ENCODE data around the gene AHRR. TPM values are rescaled to one million over a fixed set of nuclear protein-coding genes. Genes with fewer than 3 reads are reported as not detected.

The AHRR gene
- total RNA-seq, 1 donor from 2014 or later: 11.3 TPM

- no peaks in the 10 kb centered on the region for H3K27me3 ChIP-seq
- TF ChIP-seq CTCF (IDR thresholded peaks at IDR 0.05): no peak
- no peak overlapping the region for H3K4me3 ChIP-seq
- intact Hi-C loops (cut with DNase I): no loop called here
- H3K4me1 ChIP-seq: peaks cover 3% of the 10 kb centered on the region
- H3K36me3 ChIP-seq: no peaks in the 10 kb centered on the region
- no peaks in the 10 kb centered on the region for H3K9me3 ChIP-seq
- peak; percentile 6 for ATAC-seq
- DNase-seq: peak; percentile 54
- H3K27ac ChIP-seq: no peak overlapping the region
These were observed 67.0 kb downstream of the AHRR start for GRCh38 chr5:388266-389196.

GRCh38 chr5:389197-389821 is 67.8 kb downstream of the AHRR start:
- intact Hi-C loops (cut with DNase I): no loop called here
- H3K4me3 ChIP-seq: no peak overlapping the region

GRCh38 chr5:389891-390622 is 68.5 kb downstream of the AHRR start:
- ATAC-seq: no peak
- H3K9me3 ChIP-seq: no peaks in the 10 kb centered on the region
- TF ChIP-seq CTCF (IDR thresholded peaks at IDR 0.05): no peak
- H3K36me3 ChIP-seq: no peaks in the 10 kb centered on the region
- intact Hi-C loops (cut with DNase I): no loop called here
- H3K27me3 ChIP-seq: no peaks in the 10 kb centered on the region
- no peak overlapping the region for H3K4me3 ChIP-seq
- peaks cover 6% of the 10 kb centered on the region for H3K4me1 ChIP-seq
- H3K27ac ChIP-seq: no peak overlapping the region
- DNase-seq: peak; percentile 22

More at GRCh38 chr5:389197-389821, 67.8 kb downstream of the AHRR start:
- H3K27me3 ChIP-seq: no peaks in the 10 kb centered on the region
- TF ChIP-seq CTCF (IDR thresholded peaks at IDR 0.05): no peak
- DNase-seq: peak; percentile 44
- no peak overlapping the region for H3K27ac ChIP-seq
- peaks cover 3% of the 10 kb centered on the region for H3K4me1 ChIP-seq
- no peaks in the 10 kb centered on the region for H3K36me3 ChIP-seq
- no peaks in the 10 kb centered on the region for H3K9me3 ChIP-seq
- ATAC-seq: no peak

- no peak overlapping the region for H3K27ac ChIP-seq
- no peak for ATAC-seq
These were observed 69.3 kb downstream of the AHRR start for GRCh38 chr5:390623-391491.

More at GRCh38 chr5:390623-391491, 69.3 kb downstream of the AHRR start:
- Histone ChIP-seq H3K4me1 (peaks cover 14% of the 10 kb centered on the region), H3K36me3 (no peaks in the 10 kb centered on the region), H3K27me3 (no peaks in the 10 kb centered on the region), H3K9me3 (no peaks in the 10 kb centered on the region), H3K4me3 (no peak overlapping the region)
- intact Hi-C loops (cut with DNase I): no loop called here
- TF ChIP-seq CTCF (IDR thresholded peaks at IDR 0.05): no peak
- peak; percentile 48 for DNase-seq

Measured in upper lobe of right lung (tissue), 1 donor.